Right hindlimb (tissue), 1 donor: Measurements from ENCODE around the gene TMEM131.

Experiments used
- DNase-seq: peaks from one replicate; pipeline ENCODE4 v3.0.0-alpha.2; 2018

The TMEM131 gene

DNA sequence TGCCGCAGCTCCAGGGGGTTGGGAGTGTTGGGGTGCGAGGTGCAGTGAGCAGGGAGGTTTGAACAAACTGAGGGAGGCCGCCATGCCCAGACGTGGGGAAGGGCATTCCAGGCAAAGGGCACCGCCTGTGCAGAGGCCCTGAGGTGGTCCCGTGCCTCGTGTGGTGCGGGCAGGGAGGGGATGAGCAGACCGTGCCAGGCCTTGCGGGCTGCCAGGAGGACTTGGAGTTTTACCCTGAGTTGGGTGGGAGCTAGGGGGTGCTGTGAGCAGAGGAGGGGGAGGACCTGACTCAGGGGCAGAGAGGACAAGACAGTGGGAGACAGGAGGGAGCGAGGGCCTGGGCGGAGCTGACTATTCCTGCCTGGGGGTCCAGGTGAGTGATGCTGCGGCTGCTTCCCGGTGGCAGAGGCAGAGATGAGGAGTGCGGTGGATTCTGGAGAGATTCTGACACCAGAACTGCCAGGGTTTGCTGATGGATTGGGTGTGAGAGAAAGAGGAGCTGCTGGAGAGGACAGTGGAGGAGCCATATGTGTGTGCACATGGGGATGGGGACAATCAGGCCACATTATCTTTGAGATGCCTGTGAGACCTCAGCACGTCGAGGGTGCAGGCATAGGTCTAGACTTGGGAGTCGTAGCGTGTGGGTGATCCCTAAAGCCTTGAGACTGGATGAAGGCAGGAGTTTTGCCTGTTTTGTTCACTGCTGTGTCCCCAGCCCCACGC lies 259.0 kb downstream of the TMEM131 start:
- peak; percentile 1 for DNase-seq

GRCh38 chr2:97736185-97736584 lies 259.6 kb downstream of the TMEM131 start:
- DNase-seq, result peak; percentile 2

DNA sequence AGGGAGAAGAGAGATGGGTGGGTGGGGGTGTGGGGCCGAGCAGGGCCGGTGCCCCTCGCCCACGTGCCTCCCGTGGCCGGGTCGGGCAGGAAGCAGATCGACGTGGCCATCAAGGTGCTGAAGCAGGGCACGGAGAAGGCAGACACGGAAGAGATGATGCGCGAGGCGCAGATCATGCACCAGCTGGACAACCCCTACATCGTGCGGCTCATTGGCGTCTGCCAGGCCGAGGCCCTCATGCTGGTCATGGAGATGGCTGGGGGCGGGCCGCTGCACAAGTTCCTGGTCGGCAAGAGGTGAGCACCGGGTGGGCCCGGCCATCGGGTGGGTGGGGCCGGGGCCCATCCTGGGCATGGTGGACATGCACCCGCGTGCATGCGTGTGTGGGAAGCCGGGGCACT lies 260.6 kb downstream of the TMEM131 start:
- DNase-seq, result peak; percentile 6

GRCh38 chr2:97734061-97735051 lies 261.4 kb downstream of the TMEM131 start:
- DNase-seq, result peak; percentile 12

- DNase-seq, result peak; percentile 11
Measured at GRCh38 chr2:97733341-97734035, 262.3 kb downstream of the TMEM131 start.

- DNase-seq, result peak; percentile 2
Measured at GRCh38 chr2:97732436-97733340, 263.1 kb downstream of the TMEM131 start.

DNA sequence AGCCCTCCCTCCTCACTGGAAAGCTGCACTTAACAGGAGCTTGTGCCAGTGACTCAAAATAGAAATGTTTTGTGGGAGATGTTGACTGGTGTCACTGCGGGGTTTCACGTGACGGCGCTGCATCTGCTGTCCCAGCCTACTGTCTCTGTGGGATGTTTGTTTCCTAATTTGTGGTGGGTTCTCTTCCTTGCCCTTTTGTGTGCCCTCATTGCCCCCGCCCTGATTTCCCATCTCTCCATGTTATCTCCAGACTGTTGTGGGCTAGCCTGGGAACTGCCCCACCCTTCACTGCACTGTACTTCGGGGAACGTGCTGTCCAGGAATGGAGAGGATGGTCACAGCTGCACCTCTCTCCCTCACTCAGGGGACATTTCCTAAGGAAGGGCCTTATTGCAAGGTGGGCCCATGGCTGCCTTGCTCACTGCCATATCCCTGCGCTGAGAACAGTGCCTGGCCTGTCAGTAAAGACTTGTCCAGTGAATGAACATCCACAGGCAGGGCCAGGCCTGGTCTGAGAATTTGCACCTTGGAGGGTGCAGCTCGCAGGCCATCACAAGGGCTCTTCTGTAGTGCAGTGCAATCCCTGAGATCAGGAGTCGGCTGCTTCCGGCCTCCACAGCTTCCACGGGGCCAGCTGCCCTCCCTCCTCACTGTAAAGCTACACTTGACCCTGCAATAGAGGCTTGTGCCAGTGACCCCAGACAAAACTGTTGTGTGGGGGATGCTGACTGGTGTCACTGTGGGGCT lies 264.3 kb downstream of the TMEM131 start:
- DNase-seq, result peak; percentile 12

DNA sequence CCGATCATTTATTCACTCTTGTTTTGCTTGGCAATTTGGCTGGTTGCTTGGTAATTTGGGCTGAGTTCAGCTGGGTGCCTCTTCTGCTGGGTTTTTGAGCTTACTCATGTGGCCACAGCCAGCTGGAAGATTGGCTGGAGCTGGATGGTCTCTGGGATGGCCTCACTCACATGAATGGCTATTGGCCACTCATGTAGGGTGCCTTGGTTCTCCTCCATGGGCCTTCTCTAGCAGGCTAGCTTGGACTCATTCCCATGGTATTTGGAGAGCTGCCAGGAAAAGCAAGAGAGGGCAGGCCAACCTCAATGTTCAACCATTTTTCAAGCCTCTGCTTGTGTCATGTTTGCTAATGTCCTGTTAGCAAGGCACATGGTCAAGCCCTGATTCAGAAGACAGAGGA lies 265.5 kb downstream of the TMEM131 start:
- DNase-seq, result peak; percentile 3

DNA sequence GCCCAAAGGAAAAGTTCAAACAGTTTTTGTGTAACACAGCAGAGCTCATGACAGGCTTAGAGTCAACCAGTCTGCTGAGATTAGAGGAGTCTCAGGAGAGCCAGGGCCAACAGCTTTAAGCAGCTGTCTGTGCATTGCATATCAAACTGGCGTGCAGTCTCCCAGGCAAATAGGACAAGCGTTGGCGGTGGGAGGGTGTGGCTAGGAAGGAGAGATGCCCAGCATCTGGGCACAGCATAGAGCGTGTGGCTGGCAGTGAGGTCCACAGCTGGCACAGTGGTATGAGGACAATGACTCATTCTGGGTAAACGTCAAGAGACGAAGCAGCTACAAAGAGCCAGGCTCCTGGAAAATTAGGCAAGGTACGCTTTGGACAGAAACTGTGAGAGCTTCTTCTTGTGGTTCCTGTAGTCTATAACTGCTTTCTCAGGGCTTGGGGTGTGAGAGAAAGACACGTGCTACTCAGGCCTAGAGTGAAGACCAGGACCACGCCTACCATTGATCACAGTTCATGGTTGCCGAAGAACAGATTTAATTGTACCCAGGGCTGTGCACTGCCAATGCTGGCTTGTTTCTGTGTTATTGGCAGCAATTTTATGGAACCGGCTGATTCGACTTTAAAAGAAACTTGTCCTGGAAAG lies 267.5 kb downstream of the TMEM131 start:
- DNase-seq, result peak; percentile 86

GRCh38 chr2:97727296-97727695 lies 268.5 kb downstream of the TMEM131 start:
- DNase-seq, result peak; percentile 4

- peak; percentile 72 for DNase-seq
Measured at GRCh38 chr2:97726261-97727064, 269.3 kb downstream of the TMEM131 start.

GRCh38 chr2:97724946-97725688 lies 270.6 kb downstream of the TMEM131 start:
- no peak for DNase-seq

DNA sequence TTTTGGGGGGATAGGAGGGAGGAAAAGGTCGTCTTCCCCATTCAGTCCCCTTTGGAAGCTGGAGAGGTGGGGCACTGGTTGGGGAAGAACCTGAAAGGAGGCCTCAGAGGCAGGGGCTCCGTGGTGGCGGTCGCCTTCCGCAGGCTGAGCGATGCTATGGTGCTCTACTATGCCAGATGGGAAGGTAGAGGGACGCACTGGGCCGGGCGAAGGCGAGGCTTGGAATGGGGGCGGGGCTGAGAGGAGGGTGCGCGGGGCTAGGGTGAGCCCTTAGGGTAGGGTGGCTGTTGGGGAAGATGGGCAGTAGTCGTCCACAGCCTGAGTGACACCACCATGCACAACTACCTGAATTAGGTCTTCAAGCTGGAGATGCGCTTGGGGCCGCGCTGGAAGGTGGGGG lies 271.2 kb downstream of the TMEM131 start:
- DNase-seq, result no peak

- DNase-seq, result no peak
Measured at GRCh38 chr2:97724073-97724410, 271.7 kb downstream of the TMEM131 start.

DNA sequence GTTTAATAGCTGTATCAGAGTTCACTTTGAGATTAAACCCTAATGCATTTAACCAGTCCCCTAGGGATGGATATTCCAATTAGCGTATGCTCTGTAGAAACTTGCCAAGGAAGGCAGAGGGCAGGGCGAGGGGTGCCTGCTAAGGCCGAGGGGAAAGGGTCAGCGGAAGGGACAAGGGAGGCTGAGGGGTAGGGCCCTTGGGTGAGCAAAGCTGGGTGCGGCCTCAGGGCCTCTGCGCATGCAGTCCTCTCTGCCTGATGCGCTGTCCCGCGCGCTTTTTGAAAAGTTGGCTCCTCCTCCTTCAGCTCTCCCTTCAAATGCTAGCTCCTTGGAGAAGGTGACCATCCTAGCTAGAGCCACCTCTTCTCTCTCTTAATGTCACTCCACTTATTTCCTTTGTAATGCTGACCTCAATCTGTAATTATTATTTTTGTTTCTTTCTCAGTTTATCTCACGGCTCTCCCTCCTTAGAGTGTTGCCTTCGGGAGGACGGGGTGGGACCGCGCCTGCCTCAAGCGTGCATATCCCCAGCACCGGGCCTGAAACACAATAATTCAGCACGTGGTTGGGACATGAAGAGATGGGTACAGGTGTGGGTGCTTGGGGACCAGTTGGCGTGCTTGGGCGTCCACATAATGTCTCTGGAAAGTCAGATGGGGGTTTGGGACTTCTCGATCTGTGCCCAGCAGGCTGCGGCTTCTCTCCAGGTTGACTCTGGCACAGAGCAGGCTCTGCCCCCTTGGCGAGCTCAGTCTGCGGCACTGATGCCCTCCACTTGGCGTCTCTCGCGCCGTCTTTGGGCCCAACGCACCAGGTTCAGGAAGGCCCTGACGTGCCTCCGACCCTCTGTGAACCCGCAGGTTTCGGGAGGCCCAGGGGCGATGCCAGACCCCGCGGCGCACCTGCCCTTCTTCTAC lies 272.3 kb downstream of the TMEM131 start:
- no peak for DNase-seq

GRCh38 chr2:97722227-97722626 lies 273.5 kb downstream of the TMEM131 start:
- DNase-seq, result no peak

- no peak for DNase-seq
Measured at GRCh38 chr2:97720746-97721145, 275.0 kb downstream of the TMEM131 start.
